Measurements from ENCODE around the gene PLS3.

PLS3 gene

DNA sequence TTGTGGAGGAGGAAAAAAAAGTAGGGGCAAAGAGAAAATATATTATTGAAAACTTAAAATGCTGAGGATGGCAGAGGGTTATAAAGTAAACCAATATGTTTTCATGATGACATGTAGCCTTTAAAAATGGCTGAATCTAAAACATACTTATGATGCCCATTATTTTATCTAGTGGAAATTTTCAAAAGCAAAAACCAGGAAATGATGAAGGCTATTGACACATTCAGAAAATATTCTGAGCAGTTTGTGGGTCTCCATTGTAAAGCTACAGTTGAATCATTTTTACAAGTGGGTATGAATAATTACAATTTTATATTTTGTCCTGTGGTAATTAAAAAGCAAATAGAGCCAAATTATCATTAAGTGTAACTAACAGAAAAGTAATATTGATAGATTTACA is 10.7 kb downstream of the PLS3 start:
- DNase-seq (ENCODE audit: low read depth in 2 of 2): no peak

DNA sequence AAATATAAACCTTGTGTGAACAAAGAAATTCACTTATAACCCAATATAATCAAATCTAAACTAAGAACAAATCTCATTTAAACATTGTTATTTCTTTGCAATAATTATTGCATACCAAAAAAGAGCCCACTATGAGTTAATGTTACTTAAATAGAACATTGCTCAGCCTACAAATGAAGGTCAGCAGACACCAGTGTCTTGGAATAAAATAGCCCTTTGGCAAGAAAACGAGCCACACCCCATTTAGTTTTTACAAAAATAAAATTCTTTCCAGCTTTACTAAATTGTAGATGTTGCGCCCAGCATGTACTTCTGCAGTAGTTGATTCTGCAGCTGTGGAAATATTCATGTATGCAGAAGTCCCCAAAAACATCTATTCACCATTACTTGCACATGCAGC is 12.2 kb downstream of the PLS3 start:
- DNase-seq (ENCODE audit: low read depth in 2 of 2): no peak

DNA sequence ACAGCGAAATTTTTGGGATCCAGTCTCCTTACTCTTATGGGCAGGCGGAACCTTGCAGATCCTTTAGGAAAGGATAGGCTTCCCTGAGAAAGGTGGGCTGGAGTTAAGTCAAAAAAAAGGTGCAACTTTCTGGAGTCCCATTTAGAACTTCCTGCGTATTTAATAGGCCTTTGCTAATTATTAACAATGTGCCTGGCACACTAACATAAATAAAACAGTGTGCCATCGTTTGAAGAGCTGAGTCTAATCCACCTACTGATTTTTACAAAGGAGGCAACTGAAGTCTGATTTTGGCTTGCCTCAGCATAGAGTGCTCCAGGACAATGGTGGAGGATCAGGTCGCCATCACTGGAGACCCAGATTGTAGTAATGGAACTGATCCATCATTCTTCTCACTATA is 15.7 kb downstream of the PLS3 start:
- no peak for DNase-seq (ENCODE audit: low read depth in 2 of 2)

DNA sequence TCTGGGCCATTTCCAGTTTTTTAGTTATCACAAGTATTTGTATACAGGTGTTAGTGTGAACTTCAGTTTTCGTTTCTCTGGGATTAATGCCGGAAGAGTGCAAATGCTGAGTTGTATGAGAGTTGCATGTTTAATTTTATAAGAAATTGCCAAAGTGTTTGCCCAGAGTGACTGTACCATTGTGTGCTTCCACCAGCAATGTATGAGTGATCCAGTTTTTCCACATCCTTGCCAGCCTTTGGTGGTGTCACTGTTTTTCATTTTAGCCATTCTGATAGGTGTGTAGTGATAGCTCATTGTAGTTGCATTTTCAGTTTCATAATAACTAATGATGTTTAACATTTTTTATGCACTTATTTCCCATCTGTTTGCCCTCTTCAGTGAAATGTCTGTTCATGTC is 18.4 kb downstream of the PLS3 start:
- DNase-seq (ENCODE audit: low read depth in 2 of 2): no peak

DNA sequence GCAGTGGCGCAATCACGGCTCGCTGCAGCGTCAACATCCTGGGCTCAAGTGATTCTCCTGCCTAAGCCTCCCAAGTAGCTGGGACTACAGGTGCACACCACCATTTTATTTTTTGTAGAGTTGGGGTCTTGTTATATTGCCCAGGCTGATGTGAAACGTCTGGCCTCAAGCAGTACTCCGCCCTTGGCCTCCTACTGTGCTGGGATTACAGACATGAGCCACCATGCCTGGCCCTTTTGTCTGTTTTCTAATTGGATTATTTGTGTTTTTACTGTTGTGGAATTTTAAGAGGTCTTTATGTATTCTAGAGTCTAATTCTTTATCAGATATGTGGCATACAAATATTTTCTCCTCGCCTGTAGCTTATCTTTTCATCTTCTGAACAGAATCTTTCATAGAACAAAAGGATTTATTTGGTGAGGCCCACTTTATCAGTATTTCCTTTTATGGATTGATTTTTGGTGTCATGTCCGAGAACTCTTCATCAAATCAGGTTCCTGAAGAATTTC is 18.9 kb downstream of the PLS3 start:
- no peak for DNase-seq (ENCODE audit: low read depth in 2 of 2)

DNA sequence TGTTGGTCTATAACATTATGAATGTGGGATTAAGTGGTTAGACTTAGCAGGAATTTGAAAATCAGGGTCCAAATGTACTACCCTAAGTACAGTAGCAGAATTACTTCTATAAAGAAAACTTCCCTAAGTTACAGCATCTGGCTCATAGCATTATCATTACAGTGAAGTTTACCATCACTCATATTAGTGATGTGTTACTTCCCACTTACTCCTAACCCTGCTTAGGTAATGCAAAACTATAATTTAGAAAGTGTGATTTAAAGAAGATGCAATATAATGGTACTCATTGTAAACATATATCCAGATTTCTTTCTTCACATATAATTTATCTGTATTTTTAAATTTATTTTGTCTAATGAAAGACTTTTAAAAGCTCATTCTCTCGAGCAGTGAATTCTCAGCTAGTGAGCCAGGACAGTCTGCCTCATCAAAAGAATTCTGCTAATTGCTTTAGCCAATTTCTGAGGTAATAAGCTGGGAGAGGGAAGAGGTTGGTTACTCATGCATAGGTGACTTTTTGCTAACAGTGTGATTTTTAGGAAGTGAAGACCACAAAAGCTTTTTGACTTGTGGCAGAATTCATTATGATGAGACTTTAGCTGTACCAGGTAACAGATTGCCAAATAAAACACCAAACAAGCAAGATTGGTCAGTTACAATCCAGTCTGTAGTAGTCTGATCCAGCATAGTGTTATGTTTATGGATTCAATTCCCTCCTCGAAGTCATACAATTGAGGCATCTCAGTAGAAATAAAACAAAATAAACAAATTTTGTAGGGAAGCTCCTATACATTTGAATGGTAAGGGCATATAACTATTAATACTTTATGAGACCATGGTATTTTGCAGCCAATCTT is 21.0 kb downstream of the PLS3 start:
- no peak for DNase-seq (ENCODE audit: low read depth in 2 of 2)

DNA sequence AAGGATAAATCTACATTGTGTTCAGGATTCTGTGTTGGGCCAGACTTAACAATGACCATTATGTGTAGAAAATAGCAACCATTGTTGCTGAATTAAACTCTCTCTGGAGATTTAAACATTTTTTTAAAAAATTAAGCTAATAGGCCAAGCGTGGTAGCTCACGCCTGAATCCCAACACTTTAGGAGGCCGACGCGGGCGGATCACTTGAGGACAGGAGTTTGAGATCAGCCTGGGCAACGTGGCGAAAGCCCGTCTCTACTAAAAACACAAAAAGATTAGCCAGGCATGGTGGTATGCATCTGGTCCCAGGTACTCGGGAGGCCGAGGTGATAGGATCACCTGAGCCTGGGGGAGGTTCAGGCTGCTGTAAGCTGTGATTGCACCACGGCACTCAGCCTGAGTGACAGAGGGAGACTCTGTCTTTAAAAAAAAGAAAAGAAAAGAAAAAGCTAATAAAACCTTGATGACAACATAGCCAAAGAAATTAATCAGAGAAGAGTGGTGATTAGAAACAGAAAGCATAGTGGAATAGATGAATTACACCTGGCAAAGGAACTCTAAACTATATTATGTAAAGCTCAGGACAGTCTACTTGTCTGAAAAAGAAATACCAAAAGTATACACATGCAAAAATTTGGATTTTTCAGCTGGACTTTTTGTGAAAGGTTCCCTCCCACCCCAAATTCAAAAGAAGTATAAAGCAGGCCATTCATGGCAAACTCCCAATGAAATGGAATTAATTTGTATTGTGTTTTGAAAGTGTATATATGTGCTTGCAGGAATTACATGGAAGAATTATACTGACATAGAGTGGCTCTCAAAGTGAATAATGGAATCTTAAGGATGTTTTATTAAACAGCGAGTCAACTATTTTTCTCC is 21.9 kb downstream of the PLS3 start:
- DNase-seq (ENCODE audit: low read depth in 2 of 2): no peak

DNA sequence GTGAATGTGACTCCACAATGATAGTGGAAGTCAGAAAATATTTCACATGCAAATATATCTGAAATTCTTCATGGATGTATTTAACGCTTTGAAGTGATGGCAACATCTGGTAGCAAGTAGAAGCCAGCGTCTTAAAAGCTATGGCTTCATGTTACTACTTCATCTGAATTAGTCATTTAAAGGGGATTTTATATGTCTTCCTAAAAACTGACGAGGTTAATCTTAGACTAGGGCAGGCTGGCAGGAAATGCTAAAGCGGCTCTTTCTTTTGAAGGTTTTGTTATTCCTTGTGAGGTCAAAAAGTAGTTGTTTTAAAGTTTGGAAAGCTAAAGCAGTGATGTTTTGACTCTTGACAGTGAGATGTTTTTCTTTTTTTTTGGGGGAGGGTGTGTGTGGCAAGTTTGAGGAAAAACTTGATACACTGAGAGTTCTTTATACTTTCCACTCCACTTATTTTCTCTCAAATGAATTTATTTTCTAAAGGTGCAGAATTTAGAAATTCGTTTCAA is 22.6 kb downstream of the PLS3 start:
- peak in 1 of 2 experiments; percentile 34 for DNase-seq (ENCODE audit: low read depth in 2 of 2)

DNA sequence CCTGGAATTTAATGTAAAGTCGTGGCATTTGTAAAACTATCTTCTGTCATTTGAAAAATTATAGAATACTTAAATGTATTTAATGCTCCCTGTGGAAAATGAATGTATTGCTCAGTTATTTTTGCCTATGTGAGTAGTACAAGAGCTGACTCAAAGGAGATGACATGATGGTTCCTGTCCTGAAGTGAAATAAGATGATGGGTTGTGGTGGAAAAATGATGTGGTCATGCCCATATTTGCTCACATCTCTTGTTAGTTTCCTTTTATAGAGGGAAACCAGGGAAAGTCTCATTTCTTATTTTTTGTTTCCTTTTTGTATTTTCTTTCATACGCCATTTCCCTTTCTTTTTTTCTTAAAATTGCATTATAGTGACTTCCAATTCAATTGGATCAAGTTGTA is 23.7 kb downstream of the PLS3 start:
- peak in 1 of 2 experiments; percentile 34 for DNase-seq (ENCODE audit: low read depth in 2 of 2)

DNA sequence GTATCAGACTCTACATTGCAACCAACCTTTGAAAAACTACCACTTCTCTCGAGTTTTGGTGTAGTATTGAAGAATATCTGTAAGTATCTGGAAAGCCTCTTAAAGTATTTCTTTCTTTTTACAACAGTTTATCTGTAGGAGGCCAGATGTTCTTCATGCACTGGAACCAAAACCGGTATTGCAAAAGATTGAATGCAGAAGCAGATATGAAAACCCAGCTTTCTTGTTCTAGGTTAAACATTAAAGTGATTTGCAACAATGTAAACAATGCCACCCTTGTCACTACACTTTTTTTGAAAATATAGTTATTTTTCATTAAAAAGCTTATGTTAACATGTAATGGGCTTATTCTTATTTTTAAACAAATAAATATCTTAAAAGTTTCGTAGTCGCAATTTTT is 27.2 kb downstream of the PLS3 start:
- no peak for DNase-seq (ENCODE audit: low read depth in 2 of 2)

DNA sequence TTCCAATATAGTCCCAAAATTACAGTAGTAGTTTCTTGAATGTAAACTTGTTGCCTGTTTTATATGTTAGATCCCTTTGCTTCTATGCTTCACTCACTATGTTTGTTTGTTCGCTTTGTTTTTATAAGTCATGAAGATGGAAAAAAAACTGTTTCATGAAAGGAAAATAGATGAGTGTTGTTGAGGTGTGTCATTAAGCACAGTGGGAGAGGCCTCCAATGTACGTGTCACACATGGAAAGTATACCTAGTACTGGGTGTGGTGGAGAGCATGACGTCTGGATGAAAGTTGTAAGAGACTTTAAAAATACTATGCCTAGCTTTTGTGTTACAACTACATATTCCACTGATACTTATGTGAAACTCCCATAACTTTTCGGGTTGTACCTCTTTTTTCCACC is 28.4 kb downstream of the PLS3 start:
- no peak for DNase-seq (ENCODE audit: low read depth in 2 of 2)

DNA sequence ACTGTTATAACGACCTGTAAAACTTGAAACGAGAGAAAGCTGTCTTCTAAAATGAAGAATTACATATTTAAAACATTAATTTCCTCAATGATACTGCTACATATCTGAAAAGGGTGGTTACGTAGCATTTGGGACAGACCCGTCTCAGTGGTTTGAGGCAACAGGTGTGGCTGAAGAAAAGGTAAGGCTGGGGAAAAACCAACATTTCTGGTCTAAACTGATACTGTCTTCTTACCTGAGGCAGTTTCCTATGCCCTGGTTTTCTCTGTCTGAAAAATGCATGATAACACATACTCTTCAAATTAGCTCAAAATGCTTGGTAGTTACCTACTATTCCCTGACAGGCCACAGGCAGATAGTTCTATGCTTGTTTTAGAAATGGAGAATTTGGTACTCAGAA is 30.4 kb downstream of the PLS3 start:
- no peak for DNase-seq (ENCODE audit: low read depth in 2 of 2)

DNA sequence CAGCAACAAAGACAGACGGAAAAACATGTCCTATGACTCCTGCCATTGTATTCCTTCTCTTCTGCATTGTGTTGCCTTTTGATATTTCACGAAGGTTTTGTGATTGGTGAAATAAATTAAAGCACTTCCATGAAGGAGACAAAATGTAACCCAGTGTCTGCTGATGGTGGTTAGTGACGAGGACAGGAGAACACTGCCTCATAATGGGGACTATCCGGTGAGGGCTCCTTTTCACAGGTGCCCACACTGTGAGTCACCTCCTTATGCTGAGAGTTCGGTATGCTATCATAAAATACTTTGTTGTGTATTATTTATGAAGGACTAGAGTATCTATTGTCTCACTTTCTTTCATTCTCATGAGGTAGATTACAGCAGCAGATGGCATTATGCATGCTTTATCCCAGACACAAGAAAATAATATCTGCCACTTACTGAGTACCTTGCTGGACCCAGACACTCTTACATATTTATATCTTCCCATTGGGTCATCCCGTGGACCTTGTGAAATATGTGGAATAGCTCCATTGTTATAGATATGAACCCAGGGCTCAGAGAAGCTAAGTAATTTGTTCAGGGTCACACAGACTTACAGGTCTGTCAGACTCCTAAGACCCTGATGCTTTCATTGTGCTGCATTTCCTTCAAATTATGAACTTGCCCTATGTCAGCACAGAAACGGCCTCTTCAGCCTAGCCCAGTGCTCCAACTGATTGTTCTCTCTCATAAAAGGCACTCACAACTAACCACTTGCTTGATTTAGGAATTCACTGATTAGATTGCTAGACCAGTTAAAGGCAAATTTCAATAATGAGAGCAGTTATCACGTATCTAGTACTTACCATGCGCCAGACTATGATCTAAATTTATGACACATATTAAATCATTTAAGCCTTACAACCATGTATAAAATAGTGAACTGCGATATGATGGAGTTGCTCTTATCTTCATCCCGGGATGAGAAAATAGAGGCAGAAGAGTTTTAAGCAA is 31.2 kb downstream of the PLS3 start:
- no peak for DNase-seq (ENCODE audit: low read depth in 2 of 2)

DNA sequence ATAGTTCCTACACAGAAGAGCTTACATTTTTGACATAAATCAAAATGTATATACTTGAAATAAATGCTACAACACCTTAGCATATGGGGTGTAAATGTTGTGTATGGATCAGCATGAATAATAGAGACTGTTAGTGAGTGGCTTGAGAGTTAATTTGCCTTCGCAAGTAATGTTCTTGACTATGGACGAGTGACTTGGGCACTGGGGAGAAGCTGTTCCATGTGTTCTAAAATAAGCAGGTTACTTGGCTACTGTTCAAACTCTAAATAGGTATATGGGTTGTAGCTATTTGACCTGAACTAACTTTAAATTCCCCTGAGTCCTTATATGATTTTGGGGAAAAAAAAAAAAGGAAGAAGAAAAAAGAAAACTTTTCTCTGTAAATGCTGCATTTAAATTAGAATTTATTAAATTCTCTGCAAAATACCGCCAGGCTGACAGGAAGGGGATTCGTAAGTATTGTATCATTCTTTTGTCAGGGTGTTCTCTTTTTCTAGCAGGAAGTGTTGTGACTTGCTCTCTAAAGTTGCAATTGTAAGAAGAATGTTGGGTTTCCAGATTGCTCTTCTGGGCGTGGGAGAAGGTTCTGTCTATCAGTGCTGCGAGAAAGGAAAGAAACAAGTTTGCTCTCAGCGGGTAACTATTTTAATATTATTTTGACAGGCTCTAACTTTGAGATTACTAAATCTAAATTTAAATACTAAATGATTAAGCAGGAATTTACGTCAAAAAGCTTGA is 32.2 kb downstream of the PLS3 start:
- DNase-seq (ENCODE audit: low read depth in 2 of 2): no peak

DNA sequence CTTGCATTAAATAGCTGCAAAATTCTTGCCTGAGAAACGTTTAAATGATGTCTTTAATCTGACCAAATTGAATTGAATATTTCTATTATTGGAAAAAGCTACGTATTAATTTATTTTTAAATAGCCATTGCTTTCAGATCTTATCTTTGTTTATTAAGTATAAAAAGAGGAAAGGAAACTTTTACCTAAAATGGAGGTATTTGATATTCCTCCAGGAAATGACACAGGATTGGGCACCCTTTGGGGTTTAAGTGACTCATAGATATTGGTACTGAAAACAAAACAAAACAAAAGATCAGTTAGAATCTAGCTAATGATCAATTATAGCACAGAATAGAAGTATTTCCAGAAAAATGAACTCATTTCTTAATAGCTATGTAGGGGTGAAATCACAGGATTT is 34.1 kb downstream of the PLS3 start:
- DNase-seq (ENCODE audit: low read depth in 2 of 2): no peak

DNA sequence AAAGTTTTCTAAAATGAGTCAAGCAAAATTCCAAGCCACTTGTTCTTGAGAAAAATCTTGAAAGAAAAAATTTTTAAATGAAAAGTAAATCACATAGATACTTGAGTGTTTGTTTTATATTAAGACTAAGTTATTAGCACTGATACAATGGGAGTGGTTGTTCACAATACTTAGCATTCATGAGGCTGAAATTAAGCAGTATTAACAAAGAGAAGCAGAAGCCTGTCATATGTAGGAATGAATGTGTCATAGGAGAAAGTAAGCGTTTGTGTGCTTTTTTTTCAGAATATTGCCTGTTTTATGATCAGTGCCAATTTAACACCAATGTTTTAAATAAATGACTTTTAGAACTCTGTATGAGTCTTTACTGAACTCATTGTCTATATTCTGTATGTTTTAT is 37.6 kb downstream of the PLS3 start:
- DNase-seq (ENCODE audit: low read depth in 2 of 2): no peak

DNA sequence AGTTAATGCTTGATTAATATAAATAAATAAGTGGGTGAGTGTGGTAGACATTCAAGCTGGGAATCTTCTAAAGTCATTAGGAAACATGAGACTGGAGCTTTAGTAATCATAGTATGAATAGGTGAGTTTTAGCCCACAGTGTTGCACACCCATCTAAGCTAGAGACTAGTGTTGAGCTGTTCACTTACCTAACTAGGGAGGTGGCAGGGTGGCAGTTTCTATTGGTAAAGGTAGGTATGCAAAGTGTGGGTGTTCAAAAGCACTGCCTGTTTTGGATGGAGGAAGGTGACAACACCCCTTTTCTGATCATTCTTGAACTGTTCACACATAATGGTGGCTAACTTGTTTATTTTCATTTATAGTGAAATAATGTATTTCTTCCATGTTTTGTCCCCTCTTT is 41.3 kb downstream of the PLS3 start:
- no peak for DNase-seq (ENCODE audit: low read depth in 2 of 2)

DNA sequence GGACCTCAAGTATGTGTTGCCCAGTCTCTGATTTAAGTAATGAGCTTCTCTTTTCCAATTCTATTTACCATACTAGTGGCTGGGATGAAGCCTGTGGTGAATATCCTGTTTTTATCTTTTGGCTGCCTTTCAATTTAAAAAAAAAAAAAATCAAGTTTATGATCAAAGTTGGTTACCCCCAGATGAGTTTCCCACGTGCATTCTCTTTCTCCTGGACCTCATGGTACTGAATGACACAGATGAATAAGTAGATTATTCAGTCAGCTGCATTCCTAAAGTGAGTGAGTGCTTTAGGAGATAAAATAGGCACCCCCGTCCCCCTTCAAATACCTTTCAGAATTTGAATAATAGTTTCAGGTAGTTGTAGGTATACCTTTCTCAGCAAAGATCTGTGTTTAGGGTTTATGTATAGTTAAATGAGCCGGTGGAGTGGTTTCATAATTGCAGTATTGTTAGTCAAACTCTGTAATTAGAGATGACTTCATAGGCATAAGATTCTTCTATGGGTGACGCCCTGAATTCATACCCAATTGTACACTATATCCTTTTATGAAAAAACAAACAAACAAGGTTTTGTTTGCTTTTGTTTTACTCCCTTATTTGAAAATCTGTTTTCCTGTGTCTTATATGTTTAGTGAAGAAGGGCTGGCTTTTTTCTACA is 41.9 kb downstream of the PLS3 start:
- DNase-seq (ENCODE audit: low read depth in 2 of 2): no peak

DNA sequence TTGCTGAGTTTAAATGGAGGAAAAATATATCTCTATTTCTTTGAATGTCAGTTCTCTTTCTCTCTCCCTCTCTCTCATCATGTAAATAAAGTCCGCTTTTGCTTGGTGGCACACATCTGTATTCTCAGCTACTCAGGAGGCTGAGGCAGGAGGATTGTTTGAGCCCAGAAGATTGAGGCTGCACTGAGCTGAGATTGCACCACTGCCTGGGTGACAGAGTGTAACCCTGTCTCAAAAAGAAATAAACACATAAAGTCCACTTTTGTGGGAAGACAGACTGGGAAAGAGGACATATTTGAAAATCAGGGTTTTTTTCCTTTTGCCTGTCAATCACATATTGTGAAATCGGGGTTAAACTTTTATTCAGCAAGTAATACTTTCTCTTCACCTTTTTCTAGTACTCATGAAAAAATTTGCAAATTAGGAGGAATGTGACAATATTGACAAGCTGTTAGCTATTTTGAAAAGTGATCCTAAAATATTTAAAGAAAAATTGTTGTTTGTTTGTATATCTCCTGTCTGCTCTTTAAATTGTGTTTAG is 42.6 kb downstream of the PLS3 start:
- no peak for DNase-seq (ENCODE audit: low read depth in 2 of 2)

DNA sequence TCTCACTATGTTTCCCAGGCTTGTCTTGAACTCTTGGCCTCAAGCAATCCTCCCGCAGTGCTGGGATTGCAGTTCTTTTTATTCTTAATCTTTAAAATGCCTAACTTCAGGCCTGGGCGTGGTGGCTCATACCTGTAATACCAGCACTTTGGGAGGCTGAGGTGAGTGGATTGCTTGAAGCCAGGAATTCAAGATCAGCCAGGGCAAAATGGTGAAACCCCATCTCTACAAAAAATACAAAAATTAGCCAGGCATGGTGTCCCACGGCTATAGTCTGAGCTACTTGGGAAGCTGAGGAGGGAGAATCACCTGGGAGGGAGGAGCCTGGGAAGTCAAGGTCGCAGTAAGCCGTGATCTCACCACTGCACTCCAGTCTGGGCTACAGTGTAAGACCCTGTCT is 45.9 kb downstream of the PLS3 start:
- DNase-seq (ENCODE audit: low read depth in 2 of 2): no peak
